Cardiac fibroblast (primary cell): Measurements from ENCODE around the gene PRPF19.

Experiments used
- DNase-seq, 2 donors: peaks; one replicate each; pipeline versions ENCODE4 v3.0.0 to v3.0.0-alpha.2; 2010; ENCODE audit warnings: low read depth in 2 of 2
- H3K4me3 ChIP-seq, 2 donors: replicated peaks in 1 of 2; 1 replicate in 1 of 2; 2 replicates in 1 of 2; pipeline ENCODE4 v1.5.1; 2011; ENCODE audit warnings: low read depth in 2 of 2, low read length in 2 of 2, mild to moderate bottlenecking in 2 of 2, moderate library complexity in 1 of 2
- TF ChIP-seq, protein P1 (sequence below): IDR thresholded peaks from one replicate; pipeline ENCODE4 v1.5.1; 2011; ENCODE audit warnings: low read depth, mild to moderate bottlenecking, low read length, inconsistent platforms

The PRPF19 gene

DNA sequence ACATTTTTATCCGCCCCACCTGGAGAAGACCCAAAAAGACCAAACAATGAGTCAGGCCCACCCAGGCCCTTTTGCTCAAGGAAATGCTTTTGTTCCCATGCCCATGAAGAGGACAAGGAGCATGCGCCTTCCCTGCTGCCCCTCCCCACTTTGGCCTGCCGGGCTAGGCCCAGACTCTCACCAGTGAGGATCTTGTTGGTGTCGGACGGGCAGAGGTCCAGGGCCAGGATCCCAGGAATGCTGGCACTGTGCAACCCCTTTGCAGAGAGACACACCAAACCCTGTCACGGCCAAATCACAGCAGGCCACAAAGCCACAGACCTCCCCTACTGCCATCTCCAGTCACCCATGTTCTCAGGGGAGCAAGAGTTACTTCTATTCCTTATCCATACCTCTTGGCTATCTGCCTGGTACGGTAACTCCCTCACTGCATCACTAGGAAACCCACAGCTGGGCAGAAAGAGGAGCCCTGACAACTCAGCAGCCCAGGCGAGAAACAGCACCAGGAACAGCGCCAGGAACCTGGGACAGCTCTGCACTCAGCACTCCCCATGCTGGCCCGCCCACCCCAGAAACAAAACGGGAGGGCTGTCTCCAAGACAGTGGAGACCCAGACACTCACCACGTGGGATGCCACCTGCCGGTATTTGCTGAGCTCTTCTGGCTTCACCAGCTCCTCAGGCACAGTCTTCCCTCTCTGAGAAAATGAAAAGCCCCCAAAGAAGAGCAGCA lies 5.5 kb downstream of the PRPF19 start:
- TF ChIP-seq, protein P1, sequence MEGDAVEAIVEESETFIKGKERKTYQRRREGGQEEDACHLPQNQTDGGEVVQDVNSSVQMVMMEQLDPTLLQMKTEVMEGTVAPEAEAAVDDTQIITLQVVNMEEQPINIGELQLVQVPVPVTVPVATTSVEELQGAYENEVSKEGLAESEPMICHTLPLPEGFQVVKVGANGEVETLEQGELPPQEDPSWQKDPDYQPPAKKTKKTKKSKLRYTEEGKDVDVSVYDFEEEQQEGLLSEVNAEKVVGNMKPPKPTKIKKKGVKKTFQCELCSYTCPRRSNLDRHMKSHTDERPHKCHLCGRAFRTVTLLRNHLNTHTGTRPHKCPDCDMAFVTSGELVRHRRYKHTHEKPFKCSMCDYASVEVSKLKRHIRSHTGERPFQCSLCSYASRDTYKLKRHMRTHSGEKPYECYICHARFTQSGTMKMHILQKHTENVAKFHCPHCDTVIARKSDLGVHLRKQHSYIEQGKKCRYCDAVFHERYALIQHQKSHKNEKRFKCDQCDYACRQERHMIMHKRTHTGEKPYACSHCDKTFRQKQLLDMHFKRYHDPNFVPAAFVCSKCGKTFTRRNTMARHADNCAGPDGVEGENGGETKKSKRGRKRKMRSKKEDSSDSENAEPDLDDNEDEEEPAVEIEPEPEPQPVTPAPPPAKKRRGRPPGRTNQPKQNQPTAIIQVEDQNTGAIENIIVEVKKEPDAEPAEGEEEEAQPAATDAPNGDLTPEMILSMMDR: no peak
- H3K4me3 ChIP-seq: no peak overlapping the region

DNA sequence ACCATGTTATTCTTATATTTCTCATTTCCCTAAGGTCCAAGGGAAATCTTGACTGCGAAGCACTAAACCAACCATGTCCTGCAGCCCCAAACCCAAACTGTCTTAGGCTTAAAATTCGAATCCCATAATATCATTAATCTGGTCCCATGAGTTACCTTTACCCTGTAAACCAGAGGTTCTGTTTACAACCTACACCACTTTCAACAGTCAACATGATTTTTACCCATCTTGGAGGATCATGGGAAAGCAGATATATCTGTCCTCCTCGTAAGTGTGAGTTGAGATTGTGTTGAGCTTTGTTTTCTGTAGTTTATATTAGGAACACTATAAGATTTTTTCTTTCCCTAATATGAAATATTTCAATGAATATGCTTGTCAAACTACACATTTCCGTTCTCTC lies 6.4 kb downstream of the PRPF19 start:
- no peak for DNase-seq
- TF ChIP-seq, protein P1: no peak
- H3K4me3 ChIP-seq: no peak overlapping the region

More for the DNA sequence above, 5.5 kb downstream of the PRPF19 start:
- DNase-seq: no peak

DNA sequence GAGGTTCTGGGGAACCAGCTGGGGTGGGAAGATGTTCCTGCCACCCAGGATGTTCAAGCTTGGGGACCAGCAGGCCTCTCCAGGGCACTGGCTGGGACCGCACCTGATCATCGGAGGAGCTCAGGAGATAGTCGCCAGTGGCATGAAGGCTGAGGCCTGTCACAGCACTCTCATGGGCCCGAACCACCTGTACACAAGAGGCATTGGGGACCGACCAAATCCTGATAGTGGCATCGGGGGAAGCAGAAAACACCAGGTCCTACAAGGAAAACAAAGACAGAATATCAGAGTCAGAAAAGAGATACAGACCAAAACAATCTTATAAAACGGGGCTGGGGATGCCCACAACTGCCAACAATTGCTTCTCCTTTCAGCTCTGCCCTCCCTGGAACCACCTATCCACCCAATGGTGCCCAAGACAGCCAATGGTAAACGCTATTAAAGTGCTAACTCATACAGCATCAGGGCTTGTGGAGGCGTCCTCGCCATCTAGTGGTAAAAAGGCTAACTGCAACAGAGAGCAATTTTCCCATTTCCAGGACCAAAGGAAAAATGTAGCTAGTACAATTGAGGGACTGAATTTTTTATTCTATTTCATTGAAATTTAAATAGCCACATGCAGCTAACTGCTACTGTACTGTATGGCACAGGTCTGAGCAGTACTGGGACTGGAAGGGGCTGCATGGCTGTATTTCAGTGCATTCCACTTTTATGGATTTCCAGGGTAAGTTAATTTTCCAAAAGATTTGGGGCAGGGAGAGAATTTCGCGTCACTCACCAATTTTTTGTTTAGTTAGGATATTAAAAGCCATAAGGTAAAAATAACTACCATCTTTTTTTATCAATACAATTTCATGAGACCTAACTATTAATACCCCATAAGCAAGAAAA lies 7.1 kb downstream of the PRPF19 start:
- H3K4me3 ChIP-seq: no peak overlapping the region
- TF ChIP-seq, protein P1: peak; percentile 96
- peak; percentile 82 for DNase-seq

DNA sequence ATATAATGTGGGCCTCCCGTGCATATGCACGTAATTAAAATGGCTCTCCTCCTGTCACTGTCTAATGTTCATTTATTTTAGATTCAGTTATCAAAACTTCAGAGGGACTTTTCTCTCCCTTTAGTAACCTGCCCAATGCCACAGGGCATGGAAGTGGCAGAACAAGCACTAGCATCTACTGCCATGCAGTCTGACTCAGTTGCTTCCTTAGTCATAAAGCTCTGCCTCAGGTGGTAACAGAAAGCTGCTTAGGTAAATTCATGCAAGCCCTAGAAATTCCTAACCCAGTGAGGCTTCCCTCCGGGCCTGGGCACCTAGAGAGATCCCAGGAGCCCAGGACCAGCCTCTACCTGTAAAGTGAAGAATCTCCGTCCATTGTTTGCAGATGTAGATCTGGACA lies 8.9 kb downstream of the PRPF19 start:
- TF ChIP-seq, protein P1: no peak
- no peak overlapping the region for H3K4me3 ChIP-seq
- no peak for DNase-seq

DNA sequence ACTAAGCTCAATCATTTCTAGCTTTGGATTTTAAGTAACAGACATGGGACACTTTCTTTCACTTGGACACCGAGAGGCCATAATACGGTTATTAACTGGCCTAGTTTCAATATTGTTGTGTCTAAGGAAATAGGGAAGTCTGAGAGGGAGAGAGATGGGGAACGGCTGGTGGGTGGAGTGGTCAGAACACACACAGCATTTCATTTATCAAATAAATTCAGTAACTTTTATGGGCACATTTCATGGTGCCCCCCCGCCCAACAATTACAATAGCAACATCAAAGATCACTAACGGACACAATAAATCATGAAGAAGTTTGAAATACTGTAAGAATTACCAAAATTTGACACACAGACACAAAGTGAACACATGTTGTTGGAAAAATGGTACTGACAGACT lies 10.7 kb downstream of the PRPF19 start:
- no peak overlapping the region for H3K4me3 ChIP-seq
- DNase-seq: no peak
- TF ChIP-seq, protein P1: no peak

DNA sequence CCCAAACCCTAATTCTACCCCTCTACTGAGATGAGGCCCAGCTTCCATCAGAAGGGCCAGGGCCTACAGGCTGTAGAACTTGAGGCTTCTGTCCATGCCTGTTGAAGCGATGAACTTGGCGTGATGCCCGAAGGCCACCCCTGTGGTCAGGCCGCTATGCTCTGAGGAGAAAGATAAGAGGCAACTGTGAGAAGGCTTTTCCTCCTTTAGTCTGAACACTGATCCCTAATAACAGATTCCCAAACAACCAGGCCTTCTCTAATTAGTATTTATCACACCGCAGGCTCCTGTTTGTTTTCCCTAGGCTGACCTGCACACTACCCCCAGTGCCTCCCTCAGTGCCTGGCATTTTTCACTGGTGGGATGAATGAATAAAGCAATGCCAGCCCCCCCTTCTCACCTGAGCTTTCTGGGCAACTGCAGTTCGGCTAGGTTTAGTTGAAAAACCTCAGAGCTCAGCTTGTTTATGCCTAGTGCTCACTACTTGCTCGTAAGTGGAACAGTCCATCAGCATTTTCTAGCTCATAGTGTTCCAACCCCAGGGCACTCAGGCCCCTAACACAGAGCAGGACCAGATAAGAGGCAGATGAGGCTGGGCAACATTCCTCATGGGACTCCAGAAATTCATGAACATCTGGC lies 15.2 kb downstream of the PRPF19 start:
- H3K4me3 ChIP-seq: no peak overlapping the region
- peak in 1 of 2 donors; percentile 60 for DNase-seq
- TF ChIP-seq, protein P1: no peak
